Measurements from ENCODE around the gene TFAP2E. TPM values are rescaled to one million over a fixed set of nuclear protein-coding genes. Genes with fewer than 3 reads are reported as not detected.
"Not testable (repeated sequence)": the region's sequence is repeated elsewhere in the genome, so short reads cannot be mapped to it uniquely, and the experiment has no call there.

The TFAP2E gene
- total and polyA plus RNA-seq, 2 donors from 2014 or later = 0.28 to 1.0 TPM

DNA sequence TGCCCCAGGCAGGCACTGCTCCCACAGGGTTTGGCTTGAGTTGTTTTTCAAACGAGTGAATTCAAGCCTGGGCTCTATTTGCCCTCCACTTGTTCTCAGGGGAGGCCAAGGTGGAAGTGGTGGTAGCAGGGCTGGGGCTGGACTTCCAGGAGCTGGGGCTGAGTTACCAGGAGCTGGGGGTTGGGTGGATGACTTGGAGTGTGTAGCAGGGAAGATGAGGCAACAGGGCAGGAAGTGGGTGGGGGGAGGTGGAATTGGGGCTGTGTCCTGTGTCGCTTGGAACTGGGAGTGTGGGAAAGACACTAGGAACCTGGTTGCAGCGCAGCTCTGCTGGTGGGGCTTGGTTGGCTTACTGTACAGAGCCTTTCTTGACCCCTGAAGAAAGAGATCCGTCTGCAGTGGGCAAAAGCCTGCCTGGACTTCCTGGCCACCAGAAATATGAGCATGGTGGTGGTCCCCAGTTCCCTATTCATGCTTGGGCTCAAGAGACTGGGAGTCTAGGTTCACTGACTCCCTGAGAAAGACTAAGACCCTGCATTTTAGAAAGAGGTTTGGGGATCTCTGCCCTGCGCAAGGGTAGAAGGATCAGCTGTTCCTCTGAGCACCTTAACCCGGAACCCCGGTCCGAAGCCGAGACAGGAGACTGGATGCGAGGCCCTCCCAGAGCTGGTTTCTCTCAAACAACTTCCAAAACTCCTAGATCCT is 3.1 kb downstream of the TFAP2E start:
- Histone ChIP-seq H3K9me3 (ENCODE audit: control insufficient read depth in 2 of 3, insufficient read depth in 1 of 3, low read length in 3 of 3) (no peaks in the 10 kb centered on the region), H3K36me3 (ENCODE audit: control insufficient read depth in 2 of 3, insufficient read depth in 3 of 3, low read length in 3 of 3) (no peaks in the 10 kb centered on the region), H3K27ac (ENCODE audit: low read depth in 2 of 2, low read length in 2 of 2) (no peak overlapping the region), H3K4me3 (ENCODE audit: low read length in 3 of 3) (no peak overlapping the region), H3K9ac (ENCODE audit: low read length in 3 of 3) (no peak overlapping the region), H3K4me1 (ENCODE audit: control insufficient read depth in 2 of 3, insufficient read depth in 2 of 3, low read depth in 1 of 3, low read length in 3 of 3) (peaks cover 0 to 15% (median 0%) of the 10 kb centered on the region in 3 donors), H3K27me3 (ENCODE audit: control insufficient read depth, insufficient read depth, low read length) (peaks cover 38% of the 10 kb centered on the region)
- TF ChIP-seq, protein P1, sequence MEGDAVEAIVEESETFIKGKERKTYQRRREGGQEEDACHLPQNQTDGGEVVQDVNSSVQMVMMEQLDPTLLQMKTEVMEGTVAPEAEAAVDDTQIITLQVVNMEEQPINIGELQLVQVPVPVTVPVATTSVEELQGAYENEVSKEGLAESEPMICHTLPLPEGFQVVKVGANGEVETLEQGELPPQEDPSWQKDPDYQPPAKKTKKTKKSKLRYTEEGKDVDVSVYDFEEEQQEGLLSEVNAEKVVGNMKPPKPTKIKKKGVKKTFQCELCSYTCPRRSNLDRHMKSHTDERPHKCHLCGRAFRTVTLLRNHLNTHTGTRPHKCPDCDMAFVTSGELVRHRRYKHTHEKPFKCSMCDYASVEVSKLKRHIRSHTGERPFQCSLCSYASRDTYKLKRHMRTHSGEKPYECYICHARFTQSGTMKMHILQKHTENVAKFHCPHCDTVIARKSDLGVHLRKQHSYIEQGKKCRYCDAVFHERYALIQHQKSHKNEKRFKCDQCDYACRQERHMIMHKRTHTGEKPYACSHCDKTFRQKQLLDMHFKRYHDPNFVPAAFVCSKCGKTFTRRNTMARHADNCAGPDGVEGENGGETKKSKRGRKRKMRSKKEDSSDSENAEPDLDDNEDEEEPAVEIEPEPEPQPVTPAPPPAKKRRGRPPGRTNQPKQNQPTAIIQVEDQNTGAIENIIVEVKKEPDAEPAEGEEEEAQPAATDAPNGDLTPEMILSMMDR (IDR thresholded peaks at IDR 0.05; ENCODE audit: borderline replicate concordance, extremely low read depth, insufficient read depth) = no peak
- DNase-seq (no peak), FAIRE-seq (no peak)
- intact Hi-C loops (cut with DNase I) = no loop called here

DNA sequence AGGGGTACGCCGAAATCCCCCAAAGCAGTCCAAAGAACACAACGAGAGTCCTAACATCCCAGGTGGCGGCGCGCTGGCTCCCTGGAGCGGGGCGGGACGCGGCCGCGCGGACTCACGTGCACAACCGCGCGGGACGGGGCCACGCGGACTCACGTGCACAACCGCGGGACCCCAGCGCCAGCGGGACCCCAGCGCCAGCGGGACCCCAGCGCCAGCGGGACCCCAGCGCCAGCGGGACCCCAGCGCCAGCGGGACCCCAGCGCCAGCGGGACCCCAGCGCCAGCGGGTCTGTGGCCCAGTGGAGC is 3.6 kb downstream of the TFAP2E start:
- H3K4me1 ChIP-seq (ENCODE audit: control insufficient read depth in 2 of 3, insufficient read depth in 2 of 3, low read depth in 1 of 3, low read length in 3 of 3) = peaks cover 0 to 15% (median 0%) of the 10 kb centered on the region in 3 donors
- H3K9me3 ChIP-seq (ENCODE audit: control insufficient read depth in 2 of 3, insufficient read depth in 1 of 3, low read length in 3 of 3); H3K9ac ChIP-seq (ENCODE audit: low read length in 3 of 3); H3K27ac ChIP-seq (ENCODE audit: low read depth in 2 of 2, low read length in 2 of 2); FAIRE-seq; intact Hi-C loops (cut with DNase I); H3K4me3 ChIP-seq (ENCODE audit: low read length in 3 of 3); H3K36me3 ChIP-seq (ENCODE audit: control insufficient read depth in 2 of 3, insufficient read depth in 3 of 3, low read length in 3 of 3): not testable (repeated sequence)
- H3K27me3 ChIP-seq (ENCODE audit: control insufficient read depth, insufficient read depth, low read length) = peaks cover 33% of the 10 kb centered on the region
- peak in 1 of 5 donors; percentile 22 for DNase-seq

DNA sequence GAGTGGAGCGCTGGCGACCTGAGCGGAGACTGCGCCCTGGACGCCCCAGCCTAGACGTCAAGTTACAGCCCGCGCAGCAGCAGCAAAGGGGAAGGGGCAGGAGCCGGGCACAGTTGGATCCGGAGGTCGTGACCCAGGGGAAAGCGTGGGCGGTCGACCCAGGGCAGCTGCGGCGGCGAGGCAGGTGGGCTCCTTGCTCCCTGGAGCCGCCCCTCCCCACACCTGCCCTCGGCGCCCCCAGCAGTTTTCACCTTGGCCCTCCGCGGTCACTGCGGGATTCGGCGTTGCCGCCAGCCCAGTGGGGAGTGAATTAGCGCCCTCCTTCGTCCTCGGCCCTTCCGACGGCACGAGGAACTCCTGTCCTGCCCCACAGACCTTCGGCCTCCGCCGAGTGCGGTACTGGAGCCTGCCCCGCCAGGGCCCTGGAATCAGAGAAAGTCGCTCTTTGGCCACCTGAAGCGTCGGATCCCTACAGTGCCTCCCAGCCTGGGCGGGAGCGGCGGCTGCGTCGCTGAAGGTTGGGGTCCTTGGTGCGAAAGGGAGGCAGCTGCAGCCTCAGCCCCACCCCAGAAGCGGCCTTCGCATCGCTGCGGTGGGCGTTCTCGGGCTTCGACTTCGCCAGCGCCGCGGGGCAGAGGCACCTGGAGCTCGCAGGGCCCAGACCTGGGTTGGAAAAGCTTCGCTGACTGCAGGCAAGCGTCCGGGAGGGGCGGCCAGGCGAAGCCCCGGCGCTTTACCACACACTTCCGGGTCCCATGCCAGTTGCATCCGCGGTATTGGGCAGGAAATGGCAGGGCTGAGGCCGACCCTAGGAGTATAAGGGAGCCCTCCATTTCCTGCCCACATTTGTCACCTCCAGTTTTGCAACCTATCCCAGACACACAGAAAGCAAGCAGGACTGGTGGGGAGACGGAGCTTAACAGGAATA is 4.2 kb downstream of the TFAP2E start:
- DNase-seq (peak; percentile 50 to 81 (median 54)), FAIRE-seq (no peak)
- TF ChIP-seq, protein P1 (IDR thresholded peaks at IDR 0.05; ENCODE audit: borderline replicate concordance, extremely low read depth, insufficient read depth) = no peak
- intact Hi-C loops (cut with DNase I) = no loop called here
- H3K4me1 ChIP-seq (ENCODE audit: control insufficient read depth in 2 of 3, insufficient read depth in 2 of 3, low read depth in 1 of 3, low read length in 3 of 3) = peaks cover 0 to 15% (median 0%) of the 10 kb centered on the region in 3 donors
- peak overlapping the region in 1 of 3 donors; percentile 19 for H3K9ac ChIP-seq (ENCODE audit: low read length in 3 of 3)
- peak overlapping the region; percentile 4 to 56 (median 51) for H3K4me3 ChIP-seq (ENCODE audit: low read length in 3 of 3)
- H3K27ac ChIP-seq (ENCODE audit: low read depth in 2 of 2, low read length in 2 of 2) = no peak overlapping the region
- no peaks in the 10 kb centered on the region for H3K9me3 ChIP-seq (ENCODE audit: control insufficient read depth in 2 of 3, insufficient read depth in 1 of 3, low read length in 3 of 3)
- no peaks in the 10 kb centered on the region for H3K36me3 ChIP-seq (ENCODE audit: control insufficient read depth in 2 of 3, insufficient read depth in 3 of 3, low read length in 3 of 3)
- peaks cover 26% of the 10 kb centered on the region for H3K27me3 ChIP-seq (ENCODE audit: control insufficient read depth, insufficient read depth, low read length)

DNA sequence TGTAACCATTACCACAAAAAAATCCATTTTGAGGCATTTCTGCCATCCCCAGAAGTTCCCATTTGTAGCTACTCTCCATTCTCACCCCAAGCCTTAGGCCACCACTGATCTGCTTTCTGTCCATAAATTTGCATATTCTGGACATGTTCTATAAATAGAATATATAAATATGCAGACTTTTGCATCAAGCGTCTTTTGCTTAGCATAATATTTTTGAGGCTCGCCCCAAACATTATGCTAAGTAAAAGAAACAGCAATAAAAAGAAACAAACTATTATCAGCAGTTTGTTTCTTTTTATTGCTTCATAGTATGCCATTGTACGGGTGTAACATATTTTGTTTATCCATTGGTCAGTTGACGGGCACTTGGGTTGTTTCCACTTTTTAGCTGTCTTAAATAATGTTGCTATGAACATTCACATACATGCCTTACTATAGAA is 7.9 kb downstream of the TFAP2E start:
- FAIRE-seq = no peak
- Histone ChIP-seq H3K36me3 (ENCODE audit: control insufficient read depth in 2 of 3, insufficient read depth in 3 of 3, low read length in 3 of 3) (no peaks in the 10 kb centered on the region), H3K27me3 (ENCODE audit: control insufficient read depth, insufficient read depth, low read length) (peaks cover 14% of the 10 kb centered on the region), H3K27ac (ENCODE audit: low read depth in 2 of 2, low read length in 2 of 2) (no peak overlapping the region), H3K4me1 (ENCODE audit: control insufficient read depth in 2 of 3, insufficient read depth in 2 of 3, low read depth in 1 of 3, low read length in 3 of 3) (peaks cover 0 to 10% (median 0%) of the 10 kb centered on the region in 3 donors), H3K9ac (ENCODE audit: low read length in 3 of 3) (no peak overlapping the region), H3K4me3 (ENCODE audit: low read length in 3 of 3) (no peak overlapping the region), H3K9me3 (ENCODE audit: control insufficient read depth in 2 of 3, insufficient read depth in 1 of 3, low read length in 3 of 3) (no peaks in the 10 kb centered on the region)
- no peak for DNase-seq
- TF ChIP-seq, protein P1 (IDR thresholded peaks at IDR 0.05; ENCODE audit: borderline replicate concordance, extremely low read depth, insufficient read depth) = no peak
- intact Hi-C loops (cut with DNase I) = no loop called here

DNA sequence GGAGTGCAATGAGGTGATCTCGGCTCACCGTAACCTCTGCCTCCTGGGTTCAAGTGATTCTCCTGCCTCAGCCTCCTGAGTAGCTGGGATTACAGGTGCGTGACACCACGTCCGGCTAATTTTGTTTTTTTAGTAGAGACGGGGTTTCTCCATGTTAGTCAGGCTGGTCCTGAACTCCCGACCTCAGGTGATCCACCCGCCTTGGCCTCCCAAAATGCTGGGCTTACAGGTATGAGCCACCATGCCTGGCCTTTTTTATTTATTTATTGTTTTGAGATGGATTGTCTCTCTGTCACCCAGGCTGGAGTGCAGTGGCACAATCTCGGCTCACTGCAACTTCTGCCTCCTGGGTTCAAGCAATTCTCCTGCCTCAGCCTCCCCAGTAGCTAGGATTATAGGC is 8.5 kb downstream of the TFAP2E start:
- H3K27me3 ChIP-seq (ENCODE audit: control insufficient read depth, insufficient read depth, low read length); H3K9me3 ChIP-seq (ENCODE audit: control insufficient read depth in 2 of 3, insufficient read depth in 1 of 3, low read length in 3 of 3); H3K4me1 ChIP-seq (ENCODE audit: control insufficient read depth in 2 of 3, insufficient read depth in 2 of 3, low read depth in 1 of 3, low read length in 3 of 3); H3K4me3 ChIP-seq (ENCODE audit: low read length in 3 of 3); H3K9ac ChIP-seq (ENCODE audit: low read length in 3 of 3); H3K36me3 ChIP-seq (ENCODE audit: control insufficient read depth in 2 of 3, insufficient read depth in 3 of 3, low read length in 3 of 3); intact Hi-C loops (cut with DNase I); DNase-seq; FAIRE-seq; H3K27ac ChIP-seq (ENCODE audit: low read depth in 2 of 2, low read length in 2 of 2): not testable (repeated sequence)

All from kidney (tissue), 14 donors.